ENCODE data around the gene STX5. TPM values are rescaled to one million over a fixed set of nuclear protein-coding genes. Genes with fewer than 3 reads are reported as not detected.

STX5 gene
- total and polyA plus RNA-seq, 9 of the 15 experiments (the other 6 are each of a cell fraction or from before 2014, with no cell fraction given), result 2.8 to 28.6 (median 23.7) TPM

- TF ChIP-seq FOXA3 (CRISPR knock-in tag; conservative IDR thresholded peaks at IDR 0.05 in 1 of 2, IDR thresholded peaks at IDR 0.05 in 1 of 2) (0 out of 4 replicates have a peak, but pooled peaks of 1 of the 2 experiments have one; percentile 53), FOXJ2 (tag; IDR thresholded peaks at IDR 0.05) (no peak), ZNF76 (CRISPR knock-in tag; IDR thresholded peaks at IDR 0.05; ENCODE audit: borderline replicate concordance) (no peak), PRMT5 (CRISPR knock-in tag; IDR thresholded peaks at IDR 0.05) (no peak), HCFC1 (IDR thresholded peaks at IDR 0.05; ENCODE audit: low read depth, low read length) (peak; percentile 6; the same call in 1 of the 2 replicates), ZNF785 (CRISPR knock-in tag; IDR thresholded peaks at IDR 0.05) (no peak), CHCHD3 (CRISPR knock-in tag; IDR thresholded peaks at IDR 0.05) (no peak), MTA2 (IDR thresholded peaks at IDR 0.05; ENCODE audit: low read depth) (no peak), GATAD2A (IDR thresholded peaks at IDR 0.05) (peak; percentile 87; the same call in 1 of the 2 replicates), KLF10 (CRISPR knock-in tag; IDR thresholded peaks at IDR 0.05) (no peak), NR3C1 (CRISPR knock-in tag; IDR thresholded peaks at IDR 0.05) (no peak), SETDB1 (IDR thresholded peaks at IDR 0.05; ENCODE audit: low read length) (no peak), THRA (IDR thresholded peaks at IDR 0.05) (no peak), ZBED1 (IDR thresholded peaks at IDR 0.05) (no peak), RBM22 (IDR thresholded peaks at IDR 0.05; ENCODE audit: low read depth, low read length, poor library complexity, severe bottlenecking) (no peak), HLTF (IDR thresholded peaks at IDR 0.05) (no peak), SMAD1 (IDR thresholded peaks at IDR 0.05; ENCODE audit: low read depth, low read length, partially characterized antibody) (no peak), IFI16 (CRISPR knock-in tag; IDR thresholded peaks at IDR 0.05) (no peak), CREB3L1 (IDR thresholded peaks at IDR 0.05; ENCODE audit: borderline replicate concordance, low read depth) (peak; percentile 40; the same call in 1 of the 2 replicates), ZNF212 (CRISPR knock-in tag; IDR thresholded peaks at IDR 0.05) (no peak), MTA3 (IDR thresholded peaks at IDR 0.05; ENCODE audit: borderline replicate concordance) (0 out of 2 replicates have a peak, but pooled peaks have one; percentile 34), RBM39 (optimal IDR thresholded peaks at IDR 0.05; ENCODE audit: low read depth, low read length) (no peak), TEAD2 (tag; IDR thresholded peaks at IDR 0.05) (no peak)
Measured at GRCh38 chr11:62771144-62772021, 60.5 kb downstream of the STX5 start, which contains the start of gene TAF6L (continued).

Data from K562 (cell line).